GM21529 (cell line): ENCODE data around the gene GNG13.

Experiments
- ATAC-seq: cut with Tn5 transposase; IDR thresholded peaks from one replicate; pipeline ENCODE4 v1.9.1; 2021; ENCODE audit not compliant: unreplicated experiment

Gene GNG13

DNA sequence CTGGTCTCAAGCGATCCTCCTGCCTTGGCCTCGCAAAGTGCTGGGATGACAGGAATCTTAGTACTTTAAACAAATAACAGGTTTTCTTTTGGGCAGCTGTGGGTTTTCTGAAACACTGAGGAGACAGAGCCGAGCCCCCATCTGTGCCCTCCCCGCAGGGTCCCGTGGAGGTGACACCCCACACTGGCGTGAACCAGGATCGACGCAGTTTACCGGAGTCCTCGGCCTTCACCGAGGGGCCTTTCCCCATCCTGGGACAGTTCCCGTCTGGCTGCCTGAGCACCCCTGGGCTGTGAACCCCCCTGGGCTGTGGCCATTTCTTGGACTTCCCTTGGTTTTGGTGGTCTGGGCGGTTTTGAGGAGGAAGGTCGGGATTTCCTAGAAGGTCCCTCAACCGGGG, 15.3 kb upstream of the GNG13 start:
- no peak for ATAC-seq

- ATAC-seq = no peak
Measured at GRCh38 chr16:814974-815373, 14.4 kb upstream of the GNG13 start.

DNA sequence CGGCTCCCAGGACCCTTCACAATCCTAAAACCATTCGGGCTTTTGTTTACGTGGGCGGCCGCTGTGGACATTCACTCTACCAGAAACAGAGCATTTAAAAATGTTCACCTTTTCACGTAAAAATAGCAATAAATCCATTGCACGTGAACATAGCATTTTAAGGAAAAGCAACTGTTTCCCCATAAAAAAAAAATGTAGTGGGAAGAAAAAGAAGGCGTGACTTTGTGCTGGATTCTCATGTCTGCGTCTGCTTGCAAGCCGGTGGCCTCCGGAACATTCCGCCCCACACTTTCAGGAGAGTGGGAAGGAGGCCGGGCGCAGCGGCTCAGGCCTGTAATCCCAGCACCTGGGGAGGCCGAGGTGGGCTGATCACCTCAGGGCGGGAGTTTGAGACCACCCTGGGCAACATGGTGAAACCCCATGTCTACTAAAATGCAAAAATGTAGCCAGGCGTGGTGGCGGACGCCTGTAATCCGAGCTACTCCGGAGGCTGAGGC, 13.4 kb upstream of the GNG13 start:
- ATAC-seq = no peak

DNA sequence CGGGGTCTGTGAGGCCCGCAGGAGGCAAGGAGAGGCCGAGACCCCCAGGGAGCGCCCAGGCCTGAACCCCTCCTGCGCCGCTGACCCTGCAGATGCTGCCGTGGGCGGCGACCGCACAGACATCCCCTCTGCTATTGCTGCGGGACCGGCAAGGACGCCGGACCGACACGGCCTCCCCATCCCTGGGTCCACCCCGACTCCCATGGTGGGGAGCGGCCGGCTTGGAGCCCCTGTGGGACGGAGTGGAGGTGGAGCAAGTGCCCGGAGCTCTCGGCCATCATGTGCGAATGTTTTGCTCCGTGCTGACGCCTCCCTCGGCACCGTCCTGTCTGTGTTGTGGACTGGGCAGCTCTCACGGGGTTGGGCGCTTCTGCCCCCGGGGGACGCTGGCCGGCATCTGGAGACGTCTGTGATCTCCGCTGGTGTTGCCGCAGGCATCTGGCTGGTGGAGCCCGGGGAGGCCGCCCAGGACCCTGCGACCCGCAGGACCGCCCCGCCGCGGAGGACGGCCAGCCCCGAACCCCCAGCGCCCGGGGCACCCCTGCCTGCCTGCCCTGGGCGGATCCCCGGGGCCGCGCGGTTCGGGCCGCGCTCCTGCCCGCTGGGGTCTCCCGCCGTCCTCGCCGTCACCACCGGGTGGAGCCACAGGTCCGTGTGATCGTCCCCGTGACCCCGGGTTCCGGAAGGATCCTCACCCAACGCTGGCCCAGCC, 12.8 kb upstream of the GNG13 start:
- ATAC-seq = no peak

GRCh38 chr16:808085-808386, 7.5 kb upstream of the GNG13 start:
- no peak for ATAC-seq

DNA sequence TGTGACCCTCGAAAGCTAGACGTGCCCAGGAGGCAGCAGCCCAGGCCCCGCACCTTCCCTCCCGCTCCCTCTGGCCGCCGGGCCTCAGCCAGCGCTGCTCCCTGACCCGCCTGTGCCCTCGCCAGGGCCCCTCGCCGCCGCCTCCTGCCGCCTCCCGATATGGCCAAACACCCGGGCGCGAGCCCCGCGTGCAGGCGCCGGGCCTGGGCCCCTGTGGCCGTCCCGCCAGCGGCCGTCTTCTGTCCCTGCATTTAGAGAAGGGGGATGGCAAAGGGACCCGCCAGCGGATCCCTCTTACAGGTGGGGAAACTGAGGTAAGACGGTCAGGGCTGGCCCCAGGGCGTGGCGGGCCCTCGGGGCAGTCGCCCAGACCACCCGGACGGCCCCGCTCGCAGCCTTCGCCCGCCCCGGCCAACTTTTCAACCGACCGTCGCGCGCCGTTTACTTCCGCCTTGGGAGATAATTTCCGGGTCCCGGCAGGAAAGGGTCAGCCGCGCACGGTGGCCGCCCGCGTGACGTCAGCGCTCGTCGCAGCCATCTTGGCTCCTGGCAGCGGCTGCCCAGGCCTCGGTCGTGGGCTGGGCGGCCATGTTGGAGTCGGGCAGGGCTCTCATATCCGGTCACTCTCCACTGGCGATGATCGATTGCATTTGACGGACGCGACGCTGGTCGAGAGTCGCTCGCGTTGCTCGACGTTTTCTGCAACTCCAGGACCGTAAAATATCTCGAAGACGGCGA, 7.0 kb upstream of the GNG13 start:
- peak; percentile 92 for ATAC-seq

DNA sequence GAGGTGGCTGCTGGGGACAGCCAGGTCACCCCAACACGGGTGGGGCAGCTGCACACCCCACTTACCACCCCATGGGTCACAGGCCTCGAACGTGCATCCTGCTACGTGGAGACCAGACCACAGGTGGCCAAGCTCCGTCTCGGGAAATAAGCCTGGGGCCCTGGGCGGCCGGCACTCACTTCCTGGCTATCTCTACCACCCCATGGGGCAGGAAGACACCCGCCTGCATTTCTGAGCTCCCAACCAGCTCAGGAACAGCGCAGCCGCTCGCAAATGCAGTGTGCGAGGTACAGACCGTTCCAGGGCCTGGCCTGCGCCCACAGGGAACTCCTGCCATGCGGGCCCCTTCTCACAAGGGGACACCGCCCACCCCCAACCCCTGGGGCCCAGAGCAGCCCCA, 4.9 kb upstream of the GNG13 start:
- ATAC-seq = no peak

- ATAC-seq = no peak
Measured at GRCh38 chr16:804193-805048, 3.9 kb upstream of the GNG13 start.

DNA sequence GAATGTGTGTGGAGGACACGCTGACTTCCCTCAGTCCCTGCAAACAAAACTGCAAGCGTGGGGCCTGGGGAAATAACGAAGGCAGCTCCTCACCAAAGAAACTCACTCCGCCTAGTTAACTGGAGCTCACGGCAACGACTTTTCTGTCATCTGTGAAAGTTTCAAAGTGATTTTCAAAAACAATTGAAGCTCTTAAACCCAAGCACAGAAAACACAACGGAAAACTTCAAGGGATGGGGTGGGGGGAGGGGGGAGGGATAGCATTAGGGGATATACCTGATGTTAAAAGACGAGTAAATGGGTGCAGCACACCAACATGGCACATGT, 3.2 kb upstream of the GNG13 start:
- ATAC-seq = no peak

- ATAC-seq = no peak
Measured at GRCh38 chr16:802914-803753, 2.6 kb upstream of the GNG13 start.

GRCh38 chr16:802461-802860, 1.9 kb upstream of the GNG13 start:
- no peak for ATAC-seq

- no peak for ATAC-seq
Measured at GRCh38 chr16:801584-802363, 1.2 kb upstream of the GNG13 start.

- no peak for ATAC-seq
Measured at GRCh38 chr16:800834-801511, 439 bp upstream of the GNG13 start.

DNA sequence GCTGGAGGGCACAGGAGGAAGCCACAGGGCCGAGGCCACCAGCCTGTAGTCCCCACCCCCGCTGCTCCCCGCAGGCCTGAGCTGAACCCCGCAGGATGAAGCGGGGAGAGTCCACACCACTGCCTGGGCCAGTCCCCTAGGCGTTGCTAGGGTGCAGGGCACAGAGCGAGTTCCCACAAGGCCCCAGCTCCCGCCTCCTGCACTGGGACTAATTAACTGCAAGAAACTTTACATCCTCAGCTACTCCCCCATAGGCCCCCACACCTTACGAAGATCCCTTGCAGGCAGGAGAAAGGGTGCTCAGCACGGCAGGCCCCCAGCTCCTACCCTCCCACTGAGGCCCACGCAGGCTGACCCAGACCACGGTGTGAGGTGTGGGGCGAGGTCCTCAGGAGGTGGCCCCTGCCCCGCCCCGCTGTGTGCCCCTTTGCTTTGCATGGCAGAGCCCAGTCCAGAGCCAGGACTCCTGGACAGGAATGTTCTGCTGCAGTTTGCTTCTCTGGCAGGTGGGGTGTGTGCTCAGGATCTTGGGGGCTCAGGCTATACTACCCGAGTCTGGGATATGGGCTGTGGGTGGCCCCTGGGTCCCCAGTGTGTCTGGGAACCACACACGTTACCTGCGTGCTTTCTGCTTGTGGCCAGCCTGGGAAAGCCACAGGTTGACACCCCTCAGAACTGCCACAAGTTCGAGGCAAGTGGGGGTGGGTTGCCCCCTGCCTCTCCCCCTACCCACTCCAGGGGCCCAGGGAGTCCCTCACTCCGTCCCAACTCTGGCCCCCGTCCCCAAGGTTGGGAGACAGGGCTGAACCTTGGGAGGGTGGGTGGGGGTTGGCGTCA, 1.2 kb downstream of the GNG13 start:
- ATAC-seq = no peak

GRCh38 chr16:798666-799065, 1.9 kb downstream of the GNG13 start:
- no peak for ATAC-seq

- no peak for ATAC-seq
Measured at GRCh38 chr16:797686-798085, 2.8 kb downstream of the GNG13 start.

DNA sequence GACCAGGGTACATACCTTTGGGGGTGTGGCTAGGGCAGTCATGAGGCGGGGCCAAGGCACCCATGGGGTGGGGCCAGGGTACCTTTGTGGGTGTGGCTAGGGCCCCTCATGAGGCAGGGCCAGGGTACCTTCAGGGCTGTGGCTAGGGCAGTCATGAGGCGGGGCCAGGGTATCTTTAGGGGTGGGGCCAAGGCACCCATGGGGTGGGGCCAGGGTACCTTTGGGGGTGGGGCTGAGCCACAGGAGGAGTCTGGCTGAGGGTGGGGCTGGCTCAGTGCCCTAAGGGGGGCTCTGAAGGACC, 3.5 kb downstream of the GNG13 start:
- ATAC-seq = no peak

GRCh38 chr16:796296-797119, 4.0 kb downstream of the GNG13 start:
- ATAC-seq = no peak
